Measurements from ENCODE around the gene BCL2L14.
"Not testable (repeated sequence)": the region's sequence is repeated elsewhere in the genome, so short reads cannot be mapped to it uniquely, and the experiment has no call there.

BCL2L14 gene

DNA sequence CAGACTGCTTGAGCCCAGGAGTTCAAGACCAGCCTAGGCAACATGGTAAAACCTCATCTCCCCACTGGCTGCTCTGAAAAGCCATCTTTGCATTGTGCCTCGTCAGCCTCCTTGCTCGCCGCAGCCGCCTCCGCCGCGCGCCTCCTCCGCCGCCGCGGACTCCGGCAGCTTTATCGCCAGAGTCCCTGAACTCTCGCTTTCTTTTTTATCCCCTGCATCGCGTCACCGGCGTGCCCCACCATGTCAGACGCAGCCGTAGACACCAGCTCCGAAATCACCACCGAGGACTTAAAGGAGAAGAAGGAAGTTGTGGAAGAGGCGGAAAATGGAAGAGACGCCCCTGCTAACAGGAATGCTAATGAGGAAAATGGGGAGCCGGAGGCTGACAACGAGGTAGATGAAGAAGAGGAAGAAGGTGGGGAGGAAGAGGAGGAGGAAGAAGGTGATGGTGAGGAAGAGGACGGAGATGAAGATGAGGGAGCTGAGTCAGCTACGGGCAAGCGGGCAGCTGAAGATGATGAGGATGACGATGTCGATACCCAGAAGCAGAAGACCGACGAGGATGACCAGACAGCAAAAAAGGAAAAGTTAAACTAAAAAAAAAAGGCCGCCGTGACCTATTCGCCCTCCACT, 40.3 kb downstream of the BCL2L14 start:
- not testable (repeated sequence) for DNase-seq

- DNase-seq, result no peak
These were observed 44.8 kb downstream of the BCL2L14 start for GRCh38 chr12:12115514-12115913.

GRCh38 chr12:12116677-12117076, 45.9 kb downstream of the BCL2L14 start:
- DNase-seq, result no peak

DNA sequence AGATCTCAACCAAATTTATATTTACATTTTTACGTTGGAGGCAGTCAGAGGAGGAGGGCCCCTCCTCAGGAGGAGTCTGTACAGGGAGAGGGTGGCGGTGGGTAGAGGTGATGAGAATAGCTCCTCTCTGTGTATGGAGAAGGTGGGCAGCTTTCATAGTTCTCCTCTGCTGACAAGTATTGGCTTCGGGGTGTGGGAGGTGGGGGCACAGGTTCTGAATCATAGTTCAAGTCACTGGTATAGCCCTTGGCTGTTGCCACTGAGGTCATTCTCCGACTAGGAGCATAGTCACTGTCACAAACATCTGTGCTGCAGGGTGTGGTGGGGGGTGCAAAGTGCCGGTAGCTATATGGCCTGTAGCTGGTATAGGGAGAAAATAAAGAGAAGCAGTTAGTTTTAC, 50.3 kb downstream of the BCL2L14 start:
- no peak for DNase-seq

DNA sequence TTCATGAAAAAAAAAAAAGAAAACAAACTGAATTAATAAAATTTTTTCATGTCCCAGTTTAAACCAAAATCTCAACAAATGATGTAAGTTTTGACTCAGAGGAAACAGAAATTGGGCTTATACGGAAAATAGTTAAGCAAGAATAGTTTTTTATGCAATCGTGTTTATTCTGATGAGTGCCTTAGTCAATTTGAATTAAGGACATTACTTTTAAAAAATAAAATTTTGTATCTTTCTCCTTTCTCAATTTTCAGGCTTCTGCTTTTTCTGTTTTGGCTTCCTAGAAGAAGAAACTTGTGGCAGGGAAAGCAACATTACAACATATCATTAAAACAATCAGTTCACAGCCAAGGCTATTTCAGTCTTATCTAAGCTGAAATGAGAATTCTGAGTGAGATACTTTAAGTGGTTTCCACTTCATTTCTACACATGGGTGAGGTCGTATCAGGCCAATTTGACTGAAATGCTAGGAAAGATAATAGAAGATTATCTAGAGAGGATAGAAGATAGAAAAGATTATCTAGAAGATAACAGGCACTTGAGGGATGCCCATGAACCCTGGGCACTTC, 52.4 kb downstream of the BCL2L14 start:
- no peak for DNase-seq

DNA sequence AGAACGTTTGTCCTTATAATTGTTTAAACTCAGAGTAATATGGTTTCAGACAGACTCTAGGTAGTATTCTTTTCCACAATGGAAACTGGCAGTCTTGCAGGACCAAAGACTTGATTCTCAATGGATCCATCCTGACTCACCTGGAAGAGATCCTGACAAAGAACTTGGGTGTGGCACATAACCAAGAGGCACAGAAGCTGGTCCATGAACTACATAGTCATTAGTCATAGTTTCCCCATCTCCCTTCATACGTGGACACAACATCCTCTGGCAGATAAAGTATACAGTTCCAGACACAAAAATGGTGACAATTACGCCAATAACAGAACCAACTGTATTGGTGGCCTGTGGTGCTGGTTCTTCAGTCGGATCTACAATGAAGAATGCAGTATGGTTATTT, 55.8 kb downstream of the BCL2L14 start:
- no peak for DNase-seq

GRCh38 chr12:12127304-12127703, 56.6 kb downstream of the BCL2L14 start:
- DNase-seq, result no peak

- no peak for DNase-seq
These were observed 57.9 kb downstream of the BCL2L14 start for GRCh38 chr12:12128670-12129069.

DNA sequence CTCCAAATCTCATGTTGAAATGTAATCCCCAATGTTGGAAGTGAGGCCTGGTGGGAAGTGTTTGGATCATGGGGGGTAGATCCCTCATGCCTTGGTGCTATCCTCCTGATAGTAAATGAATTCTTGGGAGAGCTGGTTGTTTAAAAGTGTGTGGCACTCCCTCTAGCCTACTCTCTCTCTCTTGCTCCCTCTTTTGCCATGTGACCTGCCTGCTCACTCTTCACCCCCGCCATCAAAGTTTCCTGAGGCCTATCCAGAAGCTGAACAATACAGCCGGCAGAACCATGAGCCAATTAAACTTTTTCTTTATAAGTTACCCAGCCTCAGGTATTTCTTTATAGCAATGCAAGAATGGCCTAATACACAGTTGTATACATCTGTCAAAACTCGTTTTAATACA, 62.5 kb downstream of the BCL2L14 start:
- no peak for DNase-seq

DNA sequence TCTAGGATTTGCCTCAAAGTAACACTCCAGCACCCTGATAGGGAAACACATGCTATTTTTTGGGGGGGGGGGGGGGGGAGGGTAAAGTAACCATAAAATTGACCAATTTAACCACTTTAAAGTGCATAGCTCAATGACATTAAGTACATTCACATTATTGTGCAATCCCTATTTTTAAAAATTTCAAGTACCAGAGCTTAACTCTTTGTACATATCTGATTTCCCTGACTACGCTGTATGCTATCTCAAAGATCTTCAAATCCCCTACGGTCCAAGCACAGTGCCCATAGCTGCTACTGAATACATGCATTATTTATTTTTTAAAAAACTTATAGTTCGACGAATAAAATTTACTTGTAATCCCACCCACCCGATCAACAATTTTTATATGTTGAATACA, 63.0 kb downstream of the BCL2L14 start:
- no peak for DNase-seq

GRCh38 chr12:12138203-12139154, 67.7 kb downstream of the BCL2L14 start:
- no peak for DNase-seq

GRCh38 chr12:12141000-12141399, 70.3 kb downstream of the BCL2L14 start:
- no peak for DNase-seq

DNA sequence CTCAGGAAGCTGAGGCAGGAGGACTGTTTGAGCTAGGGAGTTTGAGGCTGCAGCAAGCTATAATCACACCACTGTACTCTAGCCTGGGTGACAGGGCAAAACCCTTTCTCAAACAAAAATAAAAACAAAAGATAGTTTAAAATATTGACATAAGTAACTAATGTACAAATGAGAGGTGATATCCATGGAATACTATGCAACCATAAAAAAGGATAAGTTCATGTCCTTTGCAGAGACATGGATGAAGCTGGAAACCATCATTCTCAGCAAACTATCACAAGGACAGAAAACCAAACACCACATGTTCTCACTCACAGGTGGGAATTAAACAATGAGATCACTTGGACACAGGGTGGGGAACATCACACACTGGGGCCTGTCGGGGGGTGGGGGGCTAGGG, 73.8 kb downstream of the BCL2L14 start:
- not testable (repeated sequence) for DNase-seq

GRCh38 chr12:12147111-12147510, 76.4 kb downstream of the BCL2L14 start:
- DNase-seq, result no peak
